Measurements from ENCODE around the gene SCARF1.

Gene SCARF1

DNA sequence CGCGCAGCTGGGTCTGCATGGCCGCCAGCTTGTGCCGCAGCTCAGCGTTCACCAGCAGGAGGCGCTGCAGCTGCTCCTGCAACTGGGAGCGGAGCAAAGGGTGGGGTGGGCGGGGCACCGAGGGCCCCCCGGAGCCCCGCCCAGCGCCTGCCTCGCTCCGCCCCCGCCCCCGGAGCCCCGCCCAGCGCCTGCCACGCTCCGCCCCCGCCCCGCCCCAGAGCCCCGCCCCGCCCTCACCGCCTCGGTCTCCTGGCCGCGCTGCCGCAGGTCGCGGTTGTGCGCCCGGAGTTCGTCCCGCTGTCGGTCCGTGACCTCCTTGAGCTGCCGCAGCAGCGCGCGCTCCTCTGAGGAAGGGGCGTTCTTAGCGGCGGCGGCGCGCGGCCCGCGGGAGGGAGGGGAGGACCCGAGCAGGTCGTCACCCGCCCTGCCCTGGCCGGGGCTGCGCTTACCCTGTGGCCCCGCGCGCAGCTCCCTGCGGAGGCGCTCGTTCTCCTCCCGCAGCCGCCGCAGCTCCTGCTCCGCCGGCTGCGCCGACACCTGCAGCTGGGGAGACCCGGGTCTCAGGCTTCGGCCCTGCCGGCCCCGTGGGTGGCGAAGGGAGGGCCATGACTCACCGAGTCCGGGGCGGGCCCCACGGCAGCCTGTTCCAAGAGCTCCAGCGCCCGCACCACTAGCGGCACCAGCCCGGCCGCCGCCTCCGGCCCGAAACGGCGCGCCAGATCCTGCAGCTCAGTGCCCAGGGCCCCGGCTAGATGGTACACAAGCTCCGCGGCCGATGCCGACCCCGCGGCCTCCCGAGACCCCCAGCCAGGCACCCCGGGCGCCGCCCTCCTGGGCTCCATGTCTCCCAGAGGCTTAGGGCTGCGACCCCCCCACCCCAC is 3.7 kb upstream of the SCARF1 start:
- DNase-seq (ENCODE audit: low read depth) = peak; percentile 94

GRCh38 chr17:1648173-1648962 is 2.8 kb upstream of the SCARF1 start:
- no peak for DNase-seq (ENCODE audit: low read depth)

DNA sequence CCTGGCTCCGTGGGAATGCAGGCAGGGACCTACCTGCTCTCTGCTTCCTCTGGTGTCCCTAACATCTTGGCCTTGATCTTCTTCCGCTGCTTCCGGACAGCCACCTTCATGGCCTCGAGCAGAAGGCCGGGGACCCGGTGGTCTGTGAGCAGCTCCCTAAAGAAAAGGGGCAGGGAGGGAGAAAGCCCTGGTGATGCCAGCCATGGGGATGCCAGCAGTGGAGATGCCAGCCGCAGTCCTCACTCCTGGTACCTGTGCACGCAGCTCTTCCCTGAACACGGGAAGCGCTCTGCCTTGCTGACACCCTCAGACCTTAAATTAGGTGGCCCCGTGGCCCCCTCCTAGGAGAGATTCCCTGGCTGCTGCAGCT is 2.3 kb upstream of the SCARF1 start:
- no peak for DNase-seq (ENCODE audit: low read depth)

- no peak for DNase-seq (ENCODE audit: low read depth)
Measured at GRCh38 chr17:1646199-1646875, 805 bp upstream of the SCARF1 start.

GRCh38 chr17:1644493-1645206 is 882 bp downstream of the SCARF1 start:
- DNase-seq (ENCODE audit: low read depth) = no peak

DNA sequence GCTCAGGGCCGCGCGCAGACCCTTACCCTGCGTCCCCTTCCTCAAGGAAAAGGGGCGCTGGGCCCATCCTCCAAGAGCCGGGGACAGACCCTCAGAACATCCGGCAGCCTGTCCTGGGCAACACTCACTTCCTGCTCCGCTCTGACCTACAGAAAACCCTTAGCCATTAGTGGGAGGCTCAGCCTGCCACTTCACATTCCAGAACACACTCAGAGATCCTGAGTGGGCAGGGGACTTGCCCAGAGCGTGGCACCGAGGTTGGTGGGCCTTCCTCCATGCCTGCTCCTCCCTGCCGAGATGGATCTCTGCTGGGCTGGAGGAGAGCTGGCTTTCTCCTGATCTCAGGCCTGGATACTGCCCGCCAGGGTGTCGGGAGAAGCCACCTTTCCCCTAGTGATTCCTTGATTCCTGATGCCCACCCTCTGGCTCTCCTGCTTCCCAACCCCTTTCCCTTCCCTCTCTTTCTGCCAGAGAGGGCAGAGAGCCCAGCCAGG is 1.5 kb downstream of the SCARF1 start:
- no peak for DNase-seq (ENCODE audit: low read depth)

DNA sequence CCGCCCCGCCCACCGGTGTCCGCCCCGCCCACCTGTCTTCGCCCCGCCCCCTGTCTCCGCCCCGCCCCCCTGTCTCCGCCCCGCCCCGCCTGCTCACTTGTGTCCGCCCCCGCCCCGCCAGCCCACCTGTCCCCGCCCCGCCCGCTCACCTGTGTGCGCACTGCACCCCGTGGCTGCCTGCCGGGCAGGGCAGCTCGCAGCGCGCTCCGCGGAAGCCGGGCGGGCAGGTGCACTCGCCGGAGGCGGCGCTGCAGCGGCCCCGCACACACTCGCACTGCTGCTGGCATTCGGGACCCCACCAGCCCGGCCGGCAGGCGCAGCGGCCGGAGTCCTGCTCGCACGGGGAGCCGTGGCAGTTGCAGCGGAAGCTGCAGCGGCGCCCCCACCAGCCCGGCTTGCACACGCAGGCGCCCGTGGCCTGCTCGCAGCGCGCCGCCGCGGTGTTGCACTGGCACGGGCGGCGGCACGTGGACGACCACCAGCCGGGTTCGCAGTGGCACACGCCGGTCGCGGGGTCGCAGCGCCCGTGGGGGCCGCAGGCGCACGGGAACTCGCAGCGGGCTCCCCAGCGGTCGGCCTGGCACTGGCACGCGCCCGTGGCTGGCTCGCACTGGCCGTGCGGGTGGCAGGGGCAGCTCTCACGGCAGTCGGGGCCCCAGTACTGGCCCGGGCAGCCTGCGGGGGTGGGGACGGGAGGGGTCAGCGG is 2.1 kb downstream of the SCARF1 start:
- DNase-seq (ENCODE audit: low read depth) = peak; percentile 76

- DNase-seq (ENCODE audit: low read depth) = no peak
Measured at GRCh38 chr17:1641065-1641403, 4.5 kb downstream of the SCARF1 start.

DNA sequence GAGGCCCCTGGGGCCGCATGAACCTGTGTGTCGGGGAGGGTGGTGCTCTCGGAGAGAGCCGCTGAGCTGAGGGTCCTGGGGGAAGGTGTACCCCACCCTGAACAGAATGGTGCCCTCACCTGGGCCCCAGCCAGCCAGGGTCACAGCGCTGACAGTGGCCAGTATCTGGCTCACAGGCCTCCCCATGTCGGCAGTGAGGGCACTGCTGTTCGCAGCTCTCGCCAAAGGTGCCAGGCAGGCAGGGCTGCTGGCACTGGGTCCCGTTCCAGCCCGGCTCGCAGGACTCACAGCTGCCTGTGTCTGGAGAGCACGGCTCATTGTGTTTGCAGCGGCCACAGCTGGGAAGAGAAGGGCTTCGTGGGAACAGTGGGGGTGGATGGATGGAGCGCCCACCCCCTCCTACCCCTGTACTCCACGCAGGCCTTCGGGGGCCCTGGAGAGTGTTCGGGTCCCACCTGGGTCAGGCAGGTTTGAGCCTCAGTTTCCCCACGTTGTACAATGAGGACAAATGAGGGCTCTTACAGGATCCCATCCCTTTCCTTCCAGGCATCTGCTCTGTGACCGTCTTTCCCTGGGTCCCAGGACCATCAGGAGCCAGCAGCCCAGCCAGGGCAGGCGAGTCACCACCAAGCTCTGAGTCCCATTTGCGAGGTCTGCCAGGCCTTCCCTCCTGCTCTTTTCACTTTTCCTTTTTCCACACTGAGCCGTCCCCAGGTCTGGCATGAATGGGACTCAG is 5.0 kb downstream of the SCARF1 start:
- no peak for DNase-seq (ENCODE audit: low read depth)

DNA sequence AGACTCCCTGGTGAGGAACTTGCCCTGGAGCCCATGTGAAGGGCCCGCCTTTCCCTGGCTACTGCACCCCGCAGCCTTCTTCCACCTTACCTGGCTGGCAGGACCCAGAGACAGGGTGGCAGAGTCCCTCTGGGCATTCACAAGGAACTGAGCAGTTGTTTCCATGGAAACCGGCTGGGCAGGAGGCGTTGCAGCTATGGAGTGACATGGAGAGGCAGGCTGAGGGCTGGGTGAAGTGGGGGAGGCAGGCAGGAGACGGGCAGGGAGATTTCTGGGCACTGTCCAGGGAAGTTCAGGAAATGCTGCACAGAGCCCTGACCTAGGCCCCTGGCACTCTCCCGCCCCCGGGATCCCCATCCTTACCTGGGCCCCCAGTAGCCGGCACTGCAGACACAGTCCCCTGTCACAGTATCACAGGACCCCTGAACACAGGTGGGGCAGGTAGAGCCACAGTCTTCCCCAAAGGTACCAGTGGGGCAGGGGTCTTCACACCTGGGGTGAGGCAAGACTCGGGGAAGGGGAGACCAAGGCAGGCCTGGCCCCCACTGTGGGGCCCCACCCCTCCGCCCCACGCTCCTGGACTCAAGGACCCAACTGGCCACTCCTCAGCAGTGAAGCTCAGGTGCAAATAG is 5.9 kb downstream of the SCARF1 start:
- DNase-seq (ENCODE audit: low read depth) = no peak

DNA sequence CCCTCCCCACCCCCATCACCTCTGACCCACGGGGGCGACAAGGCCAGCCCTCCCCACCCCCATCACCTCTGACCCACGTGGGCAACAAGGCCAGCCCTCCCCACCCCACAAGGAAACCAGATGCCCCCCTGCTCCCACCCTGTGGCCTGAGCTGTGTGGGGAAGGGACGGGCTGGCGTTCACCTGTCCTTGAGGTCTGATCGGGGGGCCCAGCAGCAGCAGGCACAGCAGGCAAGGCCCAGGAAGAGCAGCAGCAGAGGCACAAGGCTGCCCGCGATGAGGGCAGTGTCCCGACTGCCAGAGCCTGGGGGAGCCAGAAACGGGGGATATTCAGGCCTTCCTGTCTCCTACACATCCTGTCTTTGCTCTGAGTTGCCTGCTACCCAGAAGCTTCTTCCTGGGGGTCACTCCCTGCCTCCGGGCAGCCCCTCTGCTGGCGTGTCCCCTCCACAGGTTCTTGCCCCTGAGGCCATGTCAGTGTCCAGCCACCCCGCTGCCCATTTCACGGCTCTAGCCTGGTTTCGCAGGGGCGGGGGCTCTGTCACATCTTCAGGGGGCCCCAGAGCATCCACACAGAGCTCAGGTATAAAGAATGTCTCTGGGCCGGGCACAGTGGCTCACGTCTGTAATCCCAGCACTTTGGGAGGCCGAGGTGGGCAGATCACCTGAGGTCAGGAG is 6.8 kb downstream of the SCARF1 start:
- DNase-seq (ENCODE audit: low read depth) = no peak

GRCh38 chr17:1638171-1638590 is 7.4 kb downstream of the SCARF1 start:
- DNase-seq (ENCODE audit: low read depth) = no peak

DNA sequence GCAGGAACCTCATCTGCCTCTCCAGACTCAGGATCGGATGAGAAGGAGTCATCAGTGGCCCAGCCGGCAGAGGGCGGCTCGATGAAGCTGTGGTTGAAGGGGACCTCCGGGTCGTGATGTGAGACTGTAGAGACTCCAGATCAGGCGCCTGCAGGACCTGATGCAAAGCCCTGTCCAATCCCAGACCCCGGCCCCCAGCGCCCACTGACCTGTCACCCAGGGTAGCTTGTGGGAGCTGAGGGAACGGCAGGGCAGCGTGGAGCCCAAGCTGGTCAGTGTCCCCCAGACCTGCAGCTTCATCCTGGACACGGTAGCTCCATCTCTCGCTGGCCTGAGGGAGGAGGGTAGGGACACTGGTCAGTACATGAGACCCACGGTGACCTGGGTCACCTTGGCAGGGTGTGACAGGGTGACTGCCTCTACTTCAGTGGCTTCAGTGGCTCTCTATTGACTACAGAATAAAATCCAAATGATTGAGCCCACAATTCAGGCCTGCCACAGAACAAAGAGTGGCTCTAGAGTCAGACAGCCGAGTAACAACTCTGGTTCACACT is 8.7 kb downstream of the SCARF1 start:
- no peak for DNase-seq (ENCODE audit: low read depth)

GRCh38 chr17:1635675-1636465 is 9.7 kb downstream of the SCARF1 start:
- DNase-seq (ENCODE audit: low read depth) = no peak

- no peak for DNase-seq (ENCODE audit: low read depth)
Measured at GRCh38 chr17:1634841-1635650, 10.5 kb downstream of the SCARF1 start.

GRCh38 chr17:1630662-1631061 is 14.9 kb downstream of the SCARF1 start:
- DNase-seq (ENCODE audit: low read depth) = no peak

DNA sequence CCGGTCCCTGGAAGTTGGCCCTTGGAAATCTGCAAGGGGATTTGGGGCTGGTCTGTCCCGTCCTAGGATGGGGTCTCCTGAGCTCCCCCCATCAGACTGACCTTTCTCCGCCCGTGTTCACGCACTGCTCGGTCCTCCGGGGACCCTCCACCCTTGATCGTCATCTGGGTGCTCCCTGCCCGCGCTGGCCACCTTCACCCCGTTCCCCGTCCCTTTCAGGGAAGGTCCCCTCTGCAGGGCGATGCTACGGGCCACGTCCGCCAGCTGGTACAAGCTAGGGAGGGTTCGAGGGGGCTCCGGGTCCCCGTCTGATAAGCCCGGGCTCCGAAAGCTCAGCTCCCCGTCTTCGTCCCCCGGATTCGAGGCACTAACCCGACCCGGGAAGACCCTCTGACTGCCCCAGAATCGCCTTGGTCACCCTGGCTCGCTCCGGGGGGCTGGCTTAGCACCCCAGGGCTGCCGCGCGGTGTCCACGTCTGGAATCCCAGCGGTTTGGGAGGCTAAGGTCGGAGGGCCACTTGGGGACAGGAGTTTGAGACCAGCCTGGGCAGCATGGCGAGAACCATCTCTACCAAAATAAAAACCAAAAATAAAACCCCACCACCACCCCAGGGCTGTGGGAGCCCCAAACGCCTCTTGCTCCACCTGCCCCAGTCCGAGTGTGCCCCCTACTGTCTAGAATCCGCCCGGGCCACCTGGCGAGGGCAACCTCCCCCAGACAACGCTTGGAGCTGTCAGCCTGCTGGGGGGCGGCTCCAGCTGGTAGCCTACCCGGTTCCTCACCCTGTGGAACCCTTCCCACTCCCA is 15.8 kb downstream of the SCARF1 start:
- DNase-seq (ENCODE audit: low read depth) = peak; percentile 63

All from T follicular helper cell (primary cell).